OCI-LY7 (cell line): ENCODE results near the gene PIK3R1. TPM values are rescaled to one million over a fixed set of nuclear protein-coding genes. Genes with fewer than 3 reads are reported as not detected.

Source experiments
- BruUV-seq: library from RNA; stranded (reverse); fragments of 400-500 nt; replicated peaks from 2 replicates; lab custom pipeline; 2021; lab: Mats Ljungman, UMichigan
- CTCF ChIA-PET: fragments of 300-600 bp; sonication (Branson Sonifier 250); formaldehyde crosslinking; loops from one replicate; lab custom pipeline; 2022; ENCODE audit warnings: antibody characterized with exemption; ENCODE audit not compliant: unreplicated experiment; lab: Charles Lee
- POLR2A ChIA-PET: fragments of 300-600 bp; sonication (Branson Sonifier 250); formaldehyde crosslinking; loops from one replicate; lab custom pipeline; 2022; ENCODE audit warnings: antibody characterized with exemption; lab: Charles Lee
- DNase-seq: peaks from one replicate; pipeline ENCODE4 v3.0.0-alpha.2; 2015; ENCODE audit warnings: low spot score
- H2AFZ ChIP-seq: fragments of 200-600 bp; sonication (generic), shearing (Covaris generic); 2 replicates; pipeline ENCODE4 v1.6.1; 2014; ENCODE audit warnings: mild to moderate bottlenecking, antibody characterized with exemption, low read length, moderate library complexity
- H3K27ac ChIP-seq: fragments of 200-600 bp; sonication (generic); 2 replicates; pipeline ENCODE4 v1.5.1; 2014; ENCODE audit warnings: mixed run types, low read depth, mild to moderate bottlenecking, moderate library complexity, low read length, inconsistent platforms; ENCODE audit not compliant: poor library complexity, severe bottlenecking
- H3K36me3 ChIP-seq: fragments of 200-600 bp; sonication (generic); 2 replicates; pipeline ENCODE4 v1.6.1; 2014; ENCODE audit warnings: mild to moderate bottlenecking, antibody characterized with exemption, low read length, moderate library complexity, mixed read lengths; ENCODE audit not compliant: insufficient read depth
- H3K4me1 ChIP-seq: fragments of 200-600 bp; sonication (generic); 2 replicates; pipeline ENCODE4 v1.5.1; 2014; ENCODE audit warnings: mild to moderate bottlenecking, low read length; ENCODE audit not compliant: insufficient read depth, poor library complexity, severe bottlenecking
- H3K4me2 ChIP-seq: fragments of 200-600 bp; sonication (generic); 2 replicates; pipeline ENCODE4 v1.6.1; 2014; ENCODE audit warnings: mild to moderate bottlenecking, low read length
- H3K4me3 ChIP-seq: fragments of 200-600 bp; sonication (generic); 2 replicates; pipeline ENCODE4 v1.5.1; 2014; ENCODE audit warnings: mild to moderate bottlenecking, low read depth, low read length; ENCODE audit not compliant: poor library complexity, severe bottlenecking
- H3K79me2 ChIP-seq: fragments of 200-600 bp; sonication (generic); 2 replicates; pipeline ENCODE4 v1.6.1; 2016; ENCODE audit warnings: low read depth, mild to moderate bottlenecking, low read length, moderate library complexity, mixed read lengths; ENCODE audit not compliant: insufficient read depth
- H3K9me2 ChIP-seq: fragments of 200-600 bp; sonication (generic); 2 replicates; pipeline ENCODE4 v1.6.1; 2016; ENCODE audit warnings: mild to moderate bottlenecking, low read length, mixed read lengths; ENCODE audit not compliant: insufficient read depth
- H3K9me3 ChIP-seq: fragments of 200-600 bp; sonication (generic); 2 replicates; pipeline ENCODE4 v1.6.1; 2014; ENCODE audit warnings: mild to moderate bottlenecking, mixed run types, low read length, mixed read lengths
- H4K20me1 ChIP-seq: fragments of 200-600 bp; sonication (generic); 2 replicates; pipeline ENCODE4 v1.6.1; 2014; ENCODE audit warnings: mild to moderate bottlenecking, antibody characterized with exemption, low read length, moderate library complexity, mixed read lengths; ENCODE audit not compliant: insufficient read depth
- EZH2phosphoT487 ChIP-seq: fragments of 200-600 bp; sonication (generic); IDR thresholded peaks from 2 replicates; pipeline ENCODE4 v1.6.1; 2018; ENCODE audit warnings: low read depth, borderline replicate concordance, mild to moderate bottlenecking, mixed run types, antibody characterized with exemption, low read length, moderate library complexity, mixed read lengths
- intact Hi-C: fragments of 100-400 bp; cut with micrococcal nuclease; formaldehyde crosslinking; loops from one replicate; pipeline ENCODE4 v1.10.0; 2022; ENCODE audit not compliant: unreplicated experiment
- total RNA-seq, 2 experiments: library from RNA; depleted of rRNA in 1 of 2; stranded (reverse); fragments of >200 nt in 1 of 2; shearing (Covaris generic) in 1 of 2; gene quantifications; 2 replicates each; pipeline ENCODE4 v1.2.3, GENCODE V29; 2014 to 2022
- TF ChIP-seq, protein P1 (sequence below): fragments of 200-600 bp; sonication (generic); conservative IDR thresholded peaks from 2 replicates; pipeline ENCODE4 v1.5.1; 2014; ENCODE audit warnings: mild to moderate bottlenecking, antibody characterized with exemption, low read length, moderate library complexity, mixed read lengths

The PIK3R1 gene
- total RNA-seq, 2 experiments from 2014 or later, result 15.8 to 43.4 TPM

DNA sequence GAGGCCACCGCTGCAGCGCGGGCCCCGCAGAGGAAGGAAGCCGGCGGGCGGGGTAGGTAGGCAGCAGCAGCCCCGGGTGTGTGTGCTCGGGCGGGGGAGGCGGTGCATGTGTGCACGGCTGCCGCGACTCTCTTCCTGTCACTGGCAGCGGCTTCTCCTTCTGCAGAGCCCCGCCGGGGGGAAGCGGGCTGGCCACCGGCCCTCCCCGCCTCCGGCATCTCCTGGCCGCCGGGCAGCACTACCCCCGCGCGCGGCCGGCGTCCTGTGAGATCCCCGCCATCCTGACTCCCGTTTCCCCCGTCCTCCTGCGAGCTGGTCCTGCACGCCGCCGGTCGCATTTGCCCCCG lies 315 bp downstream of the PIK3R1 start:
- peaks cover 28% of the 10 kb centered on the region for H3K4me1 ChIP-seq
- no peak for DNase-seq
- peak overlapping the region; percentile 89 for H3K4me3 ChIP-seq
- peak overlapping the region; percentile 85 for H3K4me2 ChIP-seq
- H3K27ac ChIP-seq, result peak overlapping the region; percentile 95
- H3K9me3 ChIP-seq, result peaks cover 10% of the 10 kb centered on the region
- peaks cover 18% of the 10 kb centered on the region for H3K36me3 ChIP-seq
- ChIA-PET POLR2A (interaction anchor here (0.9 to 2.7 kb wide), 9 partner anchors 8 to 72 kb away, joined by 3 to 17 read pairs (median 8); no protein-coding TSS in a partner anchor), CTCF (interaction anchor here (0.6 to 1.2 kb wide), 2 partner anchors 34 to 190 kb away, joined by 4 read pairs; no protein-coding TSS in a partner anchor)
- no peaks in the 10 kb centered on the region for H3K9me2 ChIP-seq
- TF ChIP-seq, protein P1, sequence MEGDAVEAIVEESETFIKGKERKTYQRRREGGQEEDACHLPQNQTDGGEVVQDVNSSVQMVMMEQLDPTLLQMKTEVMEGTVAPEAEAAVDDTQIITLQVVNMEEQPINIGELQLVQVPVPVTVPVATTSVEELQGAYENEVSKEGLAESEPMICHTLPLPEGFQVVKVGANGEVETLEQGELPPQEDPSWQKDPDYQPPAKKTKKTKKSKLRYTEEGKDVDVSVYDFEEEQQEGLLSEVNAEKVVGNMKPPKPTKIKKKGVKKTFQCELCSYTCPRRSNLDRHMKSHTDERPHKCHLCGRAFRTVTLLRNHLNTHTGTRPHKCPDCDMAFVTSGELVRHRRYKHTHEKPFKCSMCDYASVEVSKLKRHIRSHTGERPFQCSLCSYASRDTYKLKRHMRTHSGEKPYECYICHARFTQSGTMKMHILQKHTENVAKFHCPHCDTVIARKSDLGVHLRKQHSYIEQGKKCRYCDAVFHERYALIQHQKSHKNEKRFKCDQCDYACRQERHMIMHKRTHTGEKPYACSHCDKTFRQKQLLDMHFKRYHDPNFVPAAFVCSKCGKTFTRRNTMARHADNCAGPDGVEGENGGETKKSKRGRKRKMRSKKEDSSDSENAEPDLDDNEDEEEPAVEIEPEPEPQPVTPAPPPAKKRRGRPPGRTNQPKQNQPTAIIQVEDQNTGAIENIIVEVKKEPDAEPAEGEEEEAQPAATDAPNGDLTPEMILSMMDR, result no peak
- no peak for TF ChIP-seq EZH2phosphoT487
- H2AFZ ChIP-seq, result peak overlapping the region; percentile 71
- H3K79me2 ChIP-seq, result peaks cover 45% of the 10 kb centered on the region
- peaks cover 14% of the 10 kb centered on the region for H4K20me1 ChIP-seq
- intact Hi-C loops, result loop anchor here (5.0 to 10.0 kb wide), 2 partner anchors 999 to 1211 kb away; no protein-coding TSS in a partner anchor
- no TSS peak for BruUV-seq

DNA sequence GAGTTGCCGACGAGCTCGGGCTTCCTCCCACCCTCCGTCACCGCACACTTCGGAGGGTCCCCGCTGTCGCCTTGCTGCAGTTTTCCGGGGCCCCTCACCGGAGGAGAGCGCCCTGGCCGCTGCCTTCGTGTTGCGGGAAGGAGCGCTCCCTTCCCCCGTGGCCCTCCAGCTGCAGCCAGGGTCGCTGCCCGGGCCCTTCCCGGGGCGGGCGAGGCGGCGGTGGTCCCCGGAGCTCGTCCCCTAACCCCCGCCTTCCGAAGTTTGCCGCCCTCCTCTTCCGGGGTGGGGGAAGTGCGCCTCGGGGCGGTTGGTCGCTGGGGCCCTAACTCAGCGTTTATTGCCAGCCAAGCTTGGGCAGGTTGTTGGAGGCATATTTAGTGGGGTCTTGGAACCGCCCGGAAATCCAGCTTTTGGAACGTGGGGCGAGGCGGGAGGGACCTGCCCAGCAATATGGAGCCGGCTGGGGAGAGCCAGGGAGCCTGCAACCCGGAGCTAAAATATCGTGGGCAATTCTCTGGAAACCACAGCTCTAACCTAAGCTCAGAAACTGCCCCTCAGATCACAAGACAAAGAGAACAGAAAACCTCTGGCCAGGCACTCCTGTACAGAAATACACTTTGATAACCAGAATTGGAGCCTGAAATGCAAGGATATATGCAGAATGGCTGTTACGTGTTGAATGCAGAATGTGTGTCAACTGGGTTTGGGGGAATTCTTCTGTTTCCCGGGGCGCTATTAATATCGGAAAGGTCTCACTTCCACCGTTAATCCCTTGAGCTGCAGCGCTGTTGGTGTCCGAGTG lies 890 bp downstream of the PIK3R1 start:
- Histone ChIP-seq H3K9me3 (peaks cover 12% of the 10 kb centered on the region; the same call in 1 of the 2 replicates), H3K4me3 (peak overlapping the region; percentile 89), H3K9me2 (no peaks in the 10 kb centered on the region), H3K4me2 (peak overlapping the region; percentile 85), H4K20me1 (peaks cover 14% of the 10 kb centered on the region), H3K4me1 (peaks cover 28% of the 10 kb centered on the region), H3K27ac (peak overlapping the region; percentile 95), H2AFZ (peak overlapping the region; percentile 71), H3K36me3 (peaks cover 22% of the 10 kb centered on the region), H3K79me2 (peaks cover 51% of the 10 kb centered on the region)
- CTCF ChIA-PET, result interaction anchor here (0.6 to 1.2 kb wide), 2 partner anchors 34 to 190 kb away, joined by 4 read pairs; no protein-coding TSS in a partner anchor
- POLR2A ChIA-PET, result interaction anchor here (0.5 to 2.7 kb wide), 11 partner anchors 11 to 995 kb away, joined by 3 to 17 read pairs (median 5); no protein-coding TSS in a partner anchor
- intact Hi-C loops, result loop anchor here (5.0 to 10.0 kb wide), 2 partner anchors 999 to 1212 kb away; no protein-coding TSS in a partner anchor
- no peak for TF ChIP-seq EZH2phosphoT487
- TF ChIP-seq, protein P1, result peak; percentile 28; the same call in 1 of the 2 replicates
- BruUV-seq, result no TSS peak
- peak; percentile 80 for DNase-seq
